Activated CD4-positive, alpha-beta T cell treated with anti-CD3 and anti-CD28 coated beads for 1 hour (primary cell): Measurements from ENCODE around the gene RPS6KB2.
"Not testable (repeated sequence)": the region's sequence is repeated elsewhere in the genome, so short reads cannot be mapped to it uniquely, and the experiment has no call there.

Experiments used
- DNase-seq: peaks from one replicate; pipeline ENCODE4 v3.0.0-alpha.2; 2020

RPS6KB2 gene

GRCh38 chr11:67397986-67398660, 30.2 kb upstream of the RPS6KB2 start:
- DNase-seq = no peak

- no peak for DNase-seq
These were observed 29.4 kb upstream of the RPS6KB2 start for GRCh38 chr11:67398661-67399563.

DNA sequence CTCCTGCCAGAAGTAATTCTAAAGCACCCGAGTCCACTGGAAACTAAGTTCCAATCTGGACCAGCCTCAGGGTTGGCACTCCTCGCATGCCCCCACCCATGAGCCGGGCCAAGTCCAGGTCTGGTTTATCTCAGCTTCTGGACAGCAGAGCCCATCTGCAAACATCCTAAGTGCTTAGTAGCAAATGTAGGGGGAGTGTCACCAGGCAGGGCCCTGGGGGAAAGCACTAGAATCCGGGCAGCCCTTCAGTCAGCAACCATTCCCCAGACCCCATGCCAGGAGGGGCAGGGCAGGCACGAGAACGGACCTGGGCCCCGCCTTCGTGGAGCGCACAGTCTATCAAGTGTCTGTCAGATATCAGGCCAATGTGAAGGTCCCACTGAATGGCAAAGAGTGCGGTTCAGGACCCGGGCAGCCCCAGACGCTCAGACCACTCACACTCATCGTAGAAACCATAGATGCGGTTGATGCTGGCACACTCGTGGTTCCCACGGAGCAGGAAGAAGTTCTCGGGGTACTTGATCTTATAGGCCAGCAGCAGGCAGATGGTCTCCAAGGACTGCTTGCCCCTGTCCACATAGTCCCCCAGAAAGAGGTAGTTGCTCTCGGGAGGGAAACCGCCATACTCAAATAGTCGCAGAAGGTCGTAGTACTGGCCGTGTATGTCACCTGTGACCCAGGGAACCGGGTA, 27.9 kb upstream of the RPS6KB2 start:
- no peak for DNase-seq

DNA sequence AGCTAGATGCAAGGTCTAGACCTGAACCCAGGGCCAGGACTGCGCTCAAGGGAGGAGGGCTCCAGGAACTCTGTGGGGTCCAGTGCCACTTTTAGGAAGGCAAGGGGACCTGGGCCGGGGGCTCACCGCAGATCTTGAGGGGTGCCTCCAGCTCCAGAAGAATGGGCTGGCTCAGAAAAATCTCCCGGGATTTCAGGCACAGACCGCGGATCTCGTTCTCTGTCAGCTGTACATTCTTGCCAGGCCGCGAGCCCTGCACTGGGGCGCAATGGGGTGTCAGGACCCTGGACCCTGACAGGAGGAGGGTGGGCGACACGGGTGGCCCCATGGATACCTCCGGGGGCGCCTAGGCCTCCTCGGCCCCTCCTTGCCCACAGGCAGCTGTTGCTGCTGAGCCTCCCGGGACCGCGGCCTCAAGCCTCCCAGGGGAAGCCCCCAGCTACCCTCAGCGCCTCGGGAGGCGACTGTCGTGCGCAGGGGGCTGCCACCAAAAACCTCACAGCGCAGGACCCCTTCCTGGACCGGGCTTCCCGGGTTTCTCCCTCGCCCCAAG, 27.3 kb upstream of the RPS6KB2 start:
- no peak for DNase-seq

DNA sequence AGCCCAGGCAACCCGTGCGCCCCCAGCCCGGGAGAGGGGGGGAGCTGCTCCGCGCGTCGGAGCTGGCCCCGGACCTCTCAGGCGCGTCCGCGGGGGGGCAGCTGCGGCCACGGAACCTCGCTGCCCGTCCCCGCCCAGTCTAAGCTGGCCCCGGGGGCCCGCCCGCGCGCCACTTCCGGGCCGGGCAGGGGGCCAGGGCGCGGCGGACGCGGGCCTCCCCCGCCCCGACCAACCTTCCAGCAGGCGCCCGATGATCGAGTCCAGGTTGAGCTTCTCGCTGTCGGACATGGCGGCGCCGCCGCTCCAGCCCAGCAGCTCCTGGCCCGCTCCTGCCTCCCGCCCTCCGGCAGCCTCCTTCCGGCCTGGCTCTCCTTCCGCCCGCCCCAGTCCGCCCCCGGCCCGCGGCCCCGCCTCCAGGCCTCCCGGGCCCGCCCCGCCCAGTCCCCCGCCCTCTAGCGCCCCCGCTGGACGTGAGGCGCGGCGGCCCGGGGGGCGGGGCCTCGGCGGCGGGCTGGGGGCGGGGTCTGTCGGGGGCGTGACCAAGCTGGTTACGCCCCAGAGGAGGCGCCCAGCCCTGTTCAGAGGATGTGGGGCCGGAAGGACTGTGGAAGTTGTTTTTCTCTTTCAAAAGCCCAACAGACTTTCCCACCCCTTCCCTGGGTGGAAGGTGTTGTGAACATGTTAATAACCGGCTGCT, 26.7 kb upstream of the RPS6KB2 start, which contains the start of gene PPP1CA:
Gene PPP1CA (minus strand): TSS at position 364 of the 697 bp plus-strand sequence. CDS start 76 bp downstream, at position 288.
- peak; percentile 89 for DNase-seq

- DNase-seq = not testable (repeated sequence)
These were observed 26.0 kb upstream of the RPS6KB2 start for GRCh38 chr11:67402192-67402839.

- not testable (repeated sequence) for DNase-seq
These were observed 25.2 kb upstream of the RPS6KB2 start for GRCh38 chr11:67403085-67403484.

GRCh38 chr11:67404515-67405195, 23.6 kb upstream of the RPS6KB2 start:
- DNase-seq = no peak

GRCh38 chr11:67405196-67405567, 23.1 kb upstream of the RPS6KB2 start:
- DNase-seq = no peak

- DNase-seq = no peak
These were observed 22.5 kb upstream of the RPS6KB2 start for GRCh38 chr11:67405688-67406339.

- no peak for DNase-seq
These were observed 21.8 kb upstream of the RPS6KB2 start for GRCh38 chr11:67406420-67406968.

DNA sequence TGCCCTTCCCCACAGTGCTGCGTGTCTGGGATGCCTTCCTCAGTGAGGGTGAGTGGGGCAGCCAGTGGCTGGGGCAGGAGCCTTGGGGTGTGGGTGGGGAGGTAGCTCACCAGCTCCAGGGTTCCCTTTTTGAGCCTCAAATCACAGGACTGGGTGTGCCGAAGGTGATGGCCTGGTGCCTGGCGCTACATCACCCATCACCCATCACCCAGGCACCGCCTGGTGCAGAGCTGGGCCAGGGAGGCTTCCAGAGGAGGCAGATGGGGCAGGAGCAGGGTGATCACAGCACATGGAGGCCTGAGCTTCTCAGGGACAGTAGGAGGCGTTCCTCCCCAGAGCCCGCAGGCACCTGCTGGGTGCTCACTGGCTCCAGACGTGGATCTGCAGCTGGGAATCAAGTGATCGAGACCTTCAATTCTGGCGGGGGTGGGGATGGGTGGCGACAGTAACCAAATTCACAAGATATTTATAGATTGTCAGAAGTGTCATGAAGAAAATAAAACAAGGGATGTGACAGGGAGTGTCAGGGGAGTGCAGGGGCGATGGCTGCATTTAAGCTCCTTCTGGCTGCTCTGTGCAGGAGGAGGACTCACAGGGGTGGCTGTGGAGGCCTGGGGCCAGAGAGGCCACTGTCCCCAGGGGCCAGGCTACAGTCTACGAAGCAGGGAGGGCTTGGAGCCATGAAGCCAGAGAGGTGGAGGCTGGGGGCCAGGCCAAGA, 21.2 kb upstream of the RPS6KB2 start:
- no peak for DNase-seq

GRCh38 chr11:67407688-67408163, 20.6 kb upstream of the RPS6KB2 start:
- DNase-seq = no peak

- DNase-seq = no peak
These were observed 19.7 kb upstream of the RPS6KB2 start for GRCh38 chr11:67408437-67409200.

DNA sequence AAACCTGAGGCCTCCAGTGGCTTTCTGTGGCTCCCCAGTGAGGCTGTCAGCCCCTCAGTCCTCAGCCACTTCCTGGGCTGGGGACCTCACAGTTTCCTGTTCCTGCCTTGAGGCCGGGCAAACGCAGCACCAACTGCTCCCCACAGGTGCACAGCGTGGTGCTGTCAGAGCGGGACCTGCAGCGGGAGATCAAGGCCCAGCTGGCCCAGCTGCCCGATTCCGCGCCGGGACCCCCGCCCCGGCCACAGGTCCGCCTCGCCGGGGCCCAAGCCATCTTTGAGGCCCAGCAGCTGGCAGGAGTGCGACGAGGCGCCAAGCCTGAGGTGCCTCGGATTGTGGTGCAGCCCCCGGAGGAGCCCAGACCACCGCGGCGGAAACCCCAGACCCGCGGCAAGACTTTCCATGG, 19.0 kb upstream of the RPS6KB2 start:
- DNase-seq = peak; percentile 55

DNA sequence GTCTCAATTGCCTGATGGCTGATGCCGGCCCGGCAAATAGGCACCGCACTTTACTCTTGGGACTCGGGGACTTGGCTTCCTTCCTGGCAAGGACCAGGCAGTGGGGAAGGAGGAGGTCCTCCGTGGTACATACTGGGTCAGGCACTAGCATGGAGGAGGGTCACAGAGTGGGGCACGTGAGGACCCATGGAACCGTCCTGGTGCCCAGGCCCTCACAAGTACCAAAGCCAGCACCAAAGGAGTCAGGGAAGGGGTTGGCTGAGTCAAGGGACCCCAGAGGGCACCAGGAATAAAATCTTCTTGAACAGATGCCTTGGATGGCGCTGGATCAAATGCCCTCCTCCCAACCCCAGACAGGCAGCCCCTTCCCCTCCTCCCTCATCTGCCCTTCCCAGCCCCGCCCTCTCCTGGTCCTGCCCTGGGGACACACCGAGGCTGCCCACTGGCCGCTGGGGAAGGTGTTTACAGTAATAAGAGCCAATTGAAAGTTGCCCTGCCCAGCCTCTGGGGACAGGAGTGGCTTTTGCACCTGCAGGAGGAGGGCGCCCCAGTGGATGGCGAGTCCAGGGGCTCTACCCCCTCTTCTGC, 18.4 kb upstream of the RPS6KB2 start:
- no peak for DNase-seq

DNA sequence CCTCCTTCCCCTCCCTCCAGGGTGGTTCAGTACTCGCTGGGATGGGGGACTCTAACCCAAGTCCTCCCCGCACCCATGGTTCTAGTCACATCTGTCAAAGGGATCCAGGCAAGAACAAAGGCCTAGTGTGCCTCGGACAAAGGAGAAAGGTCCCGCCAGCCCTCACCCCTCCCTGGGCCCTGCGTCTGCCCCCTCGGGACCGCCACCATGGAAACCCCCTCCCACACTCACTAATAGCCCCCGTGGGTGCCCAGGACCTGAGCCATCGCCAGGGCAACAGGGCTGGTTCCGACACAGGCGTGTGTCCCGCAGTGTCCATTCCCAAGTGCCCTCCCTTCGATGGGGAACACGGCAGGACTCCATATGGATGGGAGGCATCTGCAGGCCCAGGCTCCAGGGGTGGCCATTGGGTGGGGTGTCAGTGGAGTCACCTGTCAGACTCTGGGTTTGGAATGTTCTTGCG, 17.9 kb upstream of the RPS6KB2 start:
- DNase-seq = no peak
